RWPE1 (cell line): ENCODE results near the gene KRT33A.

Source experiments
- CTCF ChIA-PET: fragments of 350-600 bp; sonication (Branson Sonifier 250); formaldehyde crosslinking; extraction: SDS; loops from one replicate; lab custom pipeline; 2021; lab: Yijun Ruan, JAX
- POLR2A ChIA-PET: fragments of 400-600 bp; formaldehyde crosslinking; extraction: SDS; loops from one replicate; lab custom pipeline; 2020; ENCODE audit warnings: antibody characterized with exemption; ENCODE audit not compliant: low non-redundant PET; lab: Yijun Ruan, JAX
- DNase-seq: peaks from one replicate; pipeline ENCODE4 v3.0.0; 2012; ENCODE audit warnings: low spot score
- H3K27ac ChIP-seq: fragments of 450-650 bp; 2 replicates; pipeline ENCODE4 v1.5.1; 2017
- TF ChIP-seq, protein P1 (sequence below): fragments of 450-650 bp; conservative IDR thresholded peaks from 2 replicates; pipeline ENCODE4 v1.5.1; 2017; ENCODE audit warnings: low read depth, mild to moderate bottlenecking

KRT33A gene

DNA sequence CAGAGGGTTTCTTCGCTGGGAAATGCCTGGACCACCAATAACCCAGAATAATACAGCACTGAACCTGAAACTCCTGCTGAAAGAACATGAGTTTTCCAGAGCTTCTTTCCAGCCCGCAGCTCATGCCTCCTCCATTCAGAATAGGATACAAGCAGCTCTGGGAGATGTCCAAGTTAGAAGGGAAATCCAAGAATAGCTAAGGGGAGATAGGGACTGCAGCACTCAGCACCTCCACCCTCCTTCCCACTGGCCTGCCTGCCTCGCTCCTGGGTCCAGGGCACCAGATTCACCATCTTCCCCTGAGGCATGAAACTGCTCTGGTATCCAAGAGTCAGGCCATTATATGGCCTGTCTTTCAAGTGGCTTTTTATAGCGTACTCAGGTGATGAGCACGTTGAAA is 42.7 kb upstream of the KRT33A start:
- ChIA-PET POLR2A (no interaction called here), CTCF (no interaction called here)
- TF ChIP-seq, protein P1, sequence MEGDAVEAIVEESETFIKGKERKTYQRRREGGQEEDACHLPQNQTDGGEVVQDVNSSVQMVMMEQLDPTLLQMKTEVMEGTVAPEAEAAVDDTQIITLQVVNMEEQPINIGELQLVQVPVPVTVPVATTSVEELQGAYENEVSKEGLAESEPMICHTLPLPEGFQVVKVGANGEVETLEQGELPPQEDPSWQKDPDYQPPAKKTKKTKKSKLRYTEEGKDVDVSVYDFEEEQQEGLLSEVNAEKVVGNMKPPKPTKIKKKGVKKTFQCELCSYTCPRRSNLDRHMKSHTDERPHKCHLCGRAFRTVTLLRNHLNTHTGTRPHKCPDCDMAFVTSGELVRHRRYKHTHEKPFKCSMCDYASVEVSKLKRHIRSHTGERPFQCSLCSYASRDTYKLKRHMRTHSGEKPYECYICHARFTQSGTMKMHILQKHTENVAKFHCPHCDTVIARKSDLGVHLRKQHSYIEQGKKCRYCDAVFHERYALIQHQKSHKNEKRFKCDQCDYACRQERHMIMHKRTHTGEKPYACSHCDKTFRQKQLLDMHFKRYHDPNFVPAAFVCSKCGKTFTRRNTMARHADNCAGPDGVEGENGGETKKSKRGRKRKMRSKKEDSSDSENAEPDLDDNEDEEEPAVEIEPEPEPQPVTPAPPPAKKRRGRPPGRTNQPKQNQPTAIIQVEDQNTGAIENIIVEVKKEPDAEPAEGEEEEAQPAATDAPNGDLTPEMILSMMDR: no peak
- DNase-seq: no peak
- peak overlapping the region; percentile 50; the same call in 1 of the 2 replicates for H3K27ac ChIP-seq

GRCh38 chr17:41392278-41392677 is 41.6 kb upstream of the KRT33A start:
- CTCF ChIA-PET: no interaction called here
- TF ChIP-seq, protein P1: no peak
- DNase-seq: no peak
- no peak overlapping the region for H3K27ac ChIP-seq
- POLR2A ChIA-PET: no interaction called here

- ChIA-PET CTCF (no interaction called here), POLR2A (no interaction called here)
- TF ChIP-seq, protein P1: no peak
- no peak overlapping the region for H3K27ac ChIP-seq
- no peak for DNase-seq
Observed at GRCh38 chr17:41391535-41391934, 40.9 kb upstream of the KRT33A start.

DNA sequence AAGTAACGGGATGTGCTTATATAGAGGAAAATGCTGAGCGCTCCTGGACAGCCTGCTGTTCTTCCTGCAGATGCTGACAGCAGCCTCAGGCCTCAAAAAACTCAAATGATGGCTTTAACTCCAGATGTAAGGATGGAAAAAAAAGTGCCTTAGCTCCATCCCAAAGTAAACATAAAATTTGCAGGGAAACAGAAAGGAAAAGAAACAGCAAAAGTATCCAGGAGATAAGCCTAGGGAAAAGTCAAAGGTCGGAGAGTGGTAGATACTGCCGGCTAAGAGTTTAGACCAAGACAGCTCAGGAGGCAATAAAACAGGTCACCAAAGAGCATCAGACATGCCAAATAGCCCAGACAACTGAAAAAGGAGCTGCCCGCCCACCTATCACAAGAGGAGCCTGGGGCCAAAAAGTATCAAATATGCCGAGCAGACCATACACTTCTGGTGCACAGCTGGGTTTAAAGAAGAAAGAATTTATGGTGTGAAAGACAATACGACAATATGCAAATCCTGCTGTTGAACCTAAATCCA is 39.8 kb upstream of the KRT33A start:
- ChIA-PET CTCF (interaction anchor here (0.6 to 0.7 kb wide), 2 partner anchors 16 to 144 kb away, joined by 3 to 4 read pairs; no protein-coding TSS in a partner anchor), POLR2A (no interaction called here)
- no peak for DNase-seq
- TF ChIP-seq, protein P1: no peak
- H3K27ac ChIP-seq: no peak overlapping the region

GRCh38 chr17:41387670-41388069 is 37.0 kb upstream of the KRT33A start:
- ChIA-PET CTCF (no interaction called here), POLR2A (no interaction called here)
- no peak overlapping the region for H3K27ac ChIP-seq
- TF ChIP-seq, protein P1: no peak
- no peak for DNase-seq

GRCh38 chr17:41386227-41386626 is 35.6 kb upstream of the KRT33A start:
- POLR2A ChIA-PET: no interaction called here
- TF ChIP-seq, protein P1: no peak
- H3K27ac ChIP-seq: no peak overlapping the region
- CTCF ChIA-PET: no interaction called here
- no peak for DNase-seq
